GM08714 (cell line): ENCODE measurements around the gene CDPF1.

Experiments
- H3K4me3 ChIP-seq: fragments of 200-500 bp; sonication (Bioruptor generic); 2 replicates; pipeline ENCODE4 v1.5.1; 2014; ENCODE audit warnings: mild to moderate bottlenecking, low read length, inconsistent platforms
- ZNF274 ChIP-seq: IDR thresholded peaks from 2 replicates; pipeline ENCODE4 v1.6.1; 2012; ENCODE audit warnings: mild to moderate bottlenecking, low read depth, low read length

The CDPF1 gene

GRCh38 chr22:46237453-46238124 is 12.5 kb downstream of the CDPF1 start:
- no peak for TF ChIP-seq ZNF274
- H3K4me3 ChIP-seq, result no peak overlapping the region

GRCh38 chr22:46234969-46235368 is 15.1 kb downstream of the CDPF1 start:
- TF ChIP-seq ZNF274, result no peak
- no peak overlapping the region for H3K4me3 ChIP-seq

- no peak overlapping the region for H3K4me3 ChIP-seq
- TF ChIP-seq ZNF274, result no peak
These were observed 16.9 kb downstream of the CDPF1 start for GRCh38 chr22:46233231-46233630.

GRCh38 chr22:46230262-46230901 is 19.7 kb downstream of the CDPF1 start:
- H3K4me3 ChIP-seq, result no peak overlapping the region

GRCh38 chr22:46229701-46230100 is 20.4 kb downstream of the CDPF1 start:
- no peak for TF ChIP-seq ZNF274
- H3K4me3 ChIP-seq, result no peak overlapping the region

More at GRCh38 chr22:46230262-46230901, 19.7 kb downstream of the CDPF1 start:
- no peak for TF ChIP-seq ZNF274

GRCh38 chr22:46226577-46226976 is 23.5 kb downstream of the CDPF1 start:
- no peak overlapping the region for H3K4me3 ChIP-seq

GRCh38 chr22:46225631-46226030 is 24.5 kb downstream of the CDPF1 start:
- H3K4me3 ChIP-seq, result no peak overlapping the region
- no peak for TF ChIP-seq ZNF274

More at GRCh38 chr22:46226577-46226976, 23.5 kb downstream of the CDPF1 start:
- TF ChIP-seq ZNF274, result no peak

DNA sequence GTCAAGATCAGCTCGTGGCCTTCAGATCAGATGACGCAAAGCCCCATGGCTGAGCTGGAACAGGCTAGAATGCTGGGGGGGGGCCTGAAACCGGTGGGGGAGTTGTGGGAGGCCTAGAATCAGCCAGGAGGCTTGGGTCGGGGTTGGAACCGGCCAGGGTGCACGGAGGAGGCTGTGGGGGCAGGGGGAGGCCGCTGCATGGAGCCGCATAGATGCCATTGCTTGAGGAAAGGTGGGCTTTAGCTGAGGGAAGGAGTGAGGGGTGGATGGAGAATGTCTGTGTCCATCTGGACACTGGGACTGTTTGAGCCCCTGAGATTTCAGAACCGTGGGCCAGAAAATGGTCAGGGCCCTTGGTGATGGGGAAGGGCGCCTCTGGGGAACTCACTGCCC is 25.2 kb downstream of the CDPF1 start:
- no peak overlapping the region for H3K4me3 ChIP-seq
- TF ChIP-seq ZNF274, result no peak

GRCh38 chr22:46224044-46224897 is 25.8 kb downstream of the CDPF1 start:
- TF ChIP-seq ZNF274, result no peak
- no peak overlapping the region for H3K4me3 ChIP-seq

DNA sequence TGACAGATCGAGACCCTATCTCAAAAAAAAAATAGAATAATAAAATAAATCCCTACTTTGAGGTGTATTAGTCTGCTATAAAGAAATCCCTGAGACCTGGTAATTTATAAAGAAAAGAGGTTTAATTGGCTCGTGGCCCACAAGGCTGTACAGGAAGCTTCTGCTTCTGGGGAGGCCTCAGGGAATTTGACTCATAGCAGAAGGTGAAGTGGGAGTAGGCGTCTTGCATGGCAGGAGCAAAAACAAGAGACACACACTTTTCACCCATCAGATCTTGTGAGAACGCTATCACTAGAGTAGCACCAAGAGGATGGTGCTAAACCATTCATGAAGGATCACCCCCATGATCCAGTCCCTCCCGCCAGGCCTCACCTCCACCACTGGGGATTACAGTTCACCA is 29.2 kb downstream of the CDPF1 start:
- no peak overlapping the region for H3K4me3 ChIP-seq
- no peak for TF ChIP-seq ZNF274

- no peak for TF ChIP-seq ZNF274
- no peak overlapping the region for H3K4me3 ChIP-seq
These were observed 30.5 kb downstream of the CDPF1 start for GRCh38 chr22:46219636-46220035.

DNA sequence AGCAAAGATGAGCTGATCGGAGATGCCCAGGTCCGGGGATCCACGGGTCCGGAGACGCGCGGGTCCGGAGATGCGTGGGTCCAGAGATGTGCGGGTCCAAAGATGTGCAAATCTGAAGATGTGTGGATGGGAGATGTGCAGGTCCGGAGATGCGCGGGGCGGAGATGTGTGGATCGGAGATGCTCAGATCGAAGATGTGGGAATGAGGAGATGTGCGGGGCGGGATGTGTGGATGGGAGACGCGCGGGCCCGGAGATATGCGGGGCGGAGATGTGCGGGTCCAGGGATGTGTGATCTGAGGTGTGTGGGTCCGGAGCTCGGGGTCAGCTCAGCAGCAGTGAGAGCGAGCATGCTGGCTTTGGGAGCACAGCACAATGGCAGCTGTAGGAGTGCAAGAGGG is 35.5 kb downstream of the CDPF1 start:
- TF ChIP-seq ZNF274, result no peak
- no peak overlapping the region for H3K4me3 ChIP-seq

GRCh38 chr22:46214149-46214548 is 35.9 kb downstream of the CDPF1 start:
- H3K4me3 ChIP-seq, result no peak overlapping the region
- TF ChIP-seq ZNF274, result no peak

GRCh38 chr22:46213052-46213451 is 37.0 kb downstream of the CDPF1 start:
- TF ChIP-seq ZNF274, result no peak

DNA sequence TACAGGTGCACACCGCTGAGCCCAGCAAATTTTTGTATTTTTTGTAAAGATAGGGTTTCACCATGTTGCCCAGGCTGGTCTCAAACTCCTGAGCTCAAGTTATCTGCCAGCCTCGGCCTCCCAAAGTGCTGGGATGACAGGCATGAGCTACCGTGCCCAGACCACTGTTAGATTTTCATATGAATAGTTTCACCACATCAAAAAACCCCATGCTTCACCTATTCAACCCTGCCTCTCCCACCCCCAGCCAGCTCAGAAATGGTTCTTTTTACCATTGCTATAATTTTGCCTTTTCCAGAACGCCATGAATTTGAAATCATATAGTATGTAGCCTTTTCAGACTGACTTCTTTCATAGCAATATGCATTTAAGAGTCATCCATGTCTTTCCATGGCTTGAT is 37.9 kb downstream of the CDPF1 start:
- TF ChIP-seq ZNF274, result no peak
- H3K4me3 ChIP-seq, result no peak overlapping the region

More at GRCh38 chr22:46213052-46213451, 37.0 kb downstream of the CDPF1 start:
- H3K4me3 ChIP-seq, result no peak overlapping the region
